Sigmoid colon (tissue), 4 donors: ENCODE measurements around the gene TNFRSF13B.

Experiments used
- EP300 ChIP-seq, 4 donors: sonication (generic); formaldehyde crosslinking; IDR thresholded peaks; one replicate each; pipeline ENCODE4 v1.6.1; 2017; ENCODE audit warnings: antibody characterized with exemption in 4 of 4
- POLR2A ChIP-seq, 2 donors: fragments of 450-650 bp; IDR thresholded peaks; one replicate each; pipeline ENCODE4 v1.6.1; 2016; ENCODE audit warnings: antibody characterized with exemption in 2 of 2, mild to moderate bottlenecking in 2 of 2, moderate library complexity in 2 of 2
- POLR2AphosphoS5 ChIP-seq, 4 donors: sonication (generic); formaldehyde crosslinking; IDR thresholded peaks; one replicate each; pipeline ENCODE4 v1.6.1; 2017; ENCODE audit warnings: antibody characterized with exemption in 4 of 4
- TF ChIP-seq, protein P1 (sequence below), 4 experiments: fragments of 450-650 bp in 3 of 4; fragments of 200-600 bp in 1 of 4; IDR thresholded peaks; one replicate each; pipeline ENCODE4 v1.5.1; 2016 to 2019; ENCODE audit warnings: antibody characterized with exemption in 4 of 4, mild to moderate bottlenecking in 3 of 4, moderate library complexity in 2 of 4

DNA sequence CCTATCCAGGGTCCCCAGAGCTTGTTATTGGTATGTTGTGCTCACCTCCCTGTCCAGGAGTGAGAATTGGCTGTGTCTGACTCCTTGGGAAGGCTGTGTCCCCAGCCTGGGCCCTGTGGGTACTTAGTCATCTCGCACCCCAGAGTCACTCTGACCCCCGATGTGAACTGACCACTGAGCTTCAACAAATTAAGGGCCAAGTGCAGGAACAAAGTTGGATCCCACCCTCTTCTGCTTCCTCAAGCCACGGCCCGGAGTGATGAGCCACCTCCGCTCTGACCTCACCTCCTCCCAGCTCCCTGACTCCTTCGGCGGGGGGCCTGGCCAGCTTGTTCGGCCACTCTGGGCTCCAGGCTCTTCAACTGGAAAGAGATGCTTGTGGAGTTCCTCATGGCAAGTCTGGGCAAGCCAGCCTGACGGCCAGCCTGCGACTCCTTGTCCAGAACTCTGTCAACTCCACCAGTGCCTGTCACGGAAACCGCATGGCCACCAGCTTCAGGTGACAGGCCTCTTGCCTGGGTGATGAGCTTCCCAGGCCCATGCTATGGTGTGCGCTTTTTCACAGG, 48.1 kb upstream of the TNFRSF13B start:
- TF ChIP-seq, protein P1, sequence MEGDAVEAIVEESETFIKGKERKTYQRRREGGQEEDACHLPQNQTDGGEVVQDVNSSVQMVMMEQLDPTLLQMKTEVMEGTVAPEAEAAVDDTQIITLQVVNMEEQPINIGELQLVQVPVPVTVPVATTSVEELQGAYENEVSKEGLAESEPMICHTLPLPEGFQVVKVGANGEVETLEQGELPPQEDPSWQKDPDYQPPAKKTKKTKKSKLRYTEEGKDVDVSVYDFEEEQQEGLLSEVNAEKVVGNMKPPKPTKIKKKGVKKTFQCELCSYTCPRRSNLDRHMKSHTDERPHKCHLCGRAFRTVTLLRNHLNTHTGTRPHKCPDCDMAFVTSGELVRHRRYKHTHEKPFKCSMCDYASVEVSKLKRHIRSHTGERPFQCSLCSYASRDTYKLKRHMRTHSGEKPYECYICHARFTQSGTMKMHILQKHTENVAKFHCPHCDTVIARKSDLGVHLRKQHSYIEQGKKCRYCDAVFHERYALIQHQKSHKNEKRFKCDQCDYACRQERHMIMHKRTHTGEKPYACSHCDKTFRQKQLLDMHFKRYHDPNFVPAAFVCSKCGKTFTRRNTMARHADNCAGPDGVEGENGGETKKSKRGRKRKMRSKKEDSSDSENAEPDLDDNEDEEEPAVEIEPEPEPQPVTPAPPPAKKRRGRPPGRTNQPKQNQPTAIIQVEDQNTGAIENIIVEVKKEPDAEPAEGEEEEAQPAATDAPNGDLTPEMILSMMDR (IDR thresholded peaks at IDR 0.05) = no peak
- TF ChIP-seq POLR2A (IDR thresholded peaks at IDR 0.05) (no peak), POLR2AphosphoS5 (IDR thresholded peaks at IDR 0.05) (no peak), EP300 (IDR thresholded peaks at IDR 0.05) (no peak)
